Mucosa of descending colon (tissue), 3 donors: ENCODE data around the gene ZNF724. TPM values are rescaled to one million over a fixed set of nuclear protein-coding genes. Genes with fewer than 3 reads are reported as not detected.

Experiments used
- ATAC-seq: fragments of 200-7000 bp; cut with Tn5 transposase; one replicate; pipeline ENCODE4 v1.9.1; 2020; ENCODE audit warnings: mild to moderate bottlenecking, moderate library complexity
- DNase-seq, 3 donors: peaks; one replicate each; pipeline ENCODE4 v3.0.0-alpha.2; 2020
- H3K36me3 ChIP-seq: fragments of 200-600 bp; one replicate; pipeline ENCODE4 v1.8.0; 2021; ENCODE audit warnings: low read depth, mild to moderate bottlenecking
- H3K4me1 ChIP-seq: fragments of 200-600 bp; one replicate; pipeline ENCODE4 v1.8.0; 2021; ENCODE audit warnings: low read depth, mild to moderate bottlenecking
- H3K4me3 ChIP-seq: fragments of 200-600 bp; one replicate; pipeline ENCODE4 v1.8.0; 2021; ENCODE audit warnings: mild to moderate bottlenecking
- H3K9me3 ChIP-seq: fragments of 200-600 bp; one replicate; pipeline ENCODE4 v1.8.0; 2021; ENCODE audit warnings: mild to moderate bottlenecking
- intact Hi-C, 2 donors: fragments of 100-400 bp; cut with DNase I in 1 of 2; cut with micrococcal nuclease in 1 of 2; formaldehyde crosslinking; loops; one replicate each; pipeline versions ENCODE4 v1.11.0 to v1.11.1; 2022; cut with DNase I, micrococcal nuclease
- total RNA-seq, 3 donors: library from RNA; stranded (reverse); fragmentation: NEBNext Ultra II Directional in 2 of 3; extraction: Animal tissue kit (Norgen Biotek cat#: 25700) in 2 of 3; gene quantifications; one replicate each; pipeline versions ENCODE4 v1.2.1 to v1.2.4, GENCODE V29; 2021 to 2023
- TF ChIP-seq, protein P1 (sequence below): fragments of 200-600 bp; IDR thresholded peaks from one replicate; pipeline ENCODE4 v1.8.0; 2022; ENCODE audit warnings: antibody characterized with exemption, mild to moderate bottlenecking
- donor health status: DM: no; HTN: no; CAD: no; lungs with moderate emphysema.
- donor health status: DM: no; HTN: no; CAD: no.
- donor health status: DM: no; HTN: yes; CAD: no.

ZNF724 gene
- total RNA-seq, 3 donors from 2014 or later = 2.5 to 4.4 (median 2.7) TPM

DNA sequence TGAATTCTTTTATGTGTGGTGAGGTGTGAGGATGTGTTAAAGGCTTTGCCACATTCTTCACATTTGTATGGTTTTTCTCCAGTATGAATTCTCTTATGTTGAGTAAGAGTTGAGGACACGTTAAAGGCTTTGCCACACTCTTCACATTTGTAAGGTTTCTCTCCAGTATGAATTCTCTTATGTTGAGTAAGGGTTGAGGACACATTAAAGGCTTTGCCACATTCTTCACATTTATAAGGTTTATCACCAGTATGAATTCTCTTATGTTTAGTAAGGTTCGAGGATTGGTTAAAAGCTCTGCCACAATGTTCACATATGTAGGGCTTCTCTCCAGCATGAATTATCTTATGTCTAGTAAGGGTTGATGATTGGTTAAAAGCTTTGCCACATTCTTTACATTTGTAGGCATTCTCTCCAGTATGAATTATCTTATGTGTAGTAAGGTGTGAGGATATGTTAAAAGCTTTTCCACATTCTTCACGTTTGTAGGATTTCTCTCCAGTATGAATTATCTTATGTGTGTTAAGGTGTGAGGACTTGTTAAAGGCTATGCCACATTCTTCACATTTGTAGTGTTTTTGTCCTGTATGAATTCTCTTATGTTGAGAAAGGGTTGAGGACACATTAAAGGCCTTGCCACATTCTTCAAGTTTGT lies 27.1 kb downstream of the ZNF724 start:
- H3K4me3 ChIP-seq = no peak overlapping the region
- peaks cover 94% of the 10 kb centered on the region for H3K9me3 ChIP-seq
- H3K4me1 ChIP-seq = no peaks in the 10 kb centered on the region
- TF ChIP-seq, protein P1, sequence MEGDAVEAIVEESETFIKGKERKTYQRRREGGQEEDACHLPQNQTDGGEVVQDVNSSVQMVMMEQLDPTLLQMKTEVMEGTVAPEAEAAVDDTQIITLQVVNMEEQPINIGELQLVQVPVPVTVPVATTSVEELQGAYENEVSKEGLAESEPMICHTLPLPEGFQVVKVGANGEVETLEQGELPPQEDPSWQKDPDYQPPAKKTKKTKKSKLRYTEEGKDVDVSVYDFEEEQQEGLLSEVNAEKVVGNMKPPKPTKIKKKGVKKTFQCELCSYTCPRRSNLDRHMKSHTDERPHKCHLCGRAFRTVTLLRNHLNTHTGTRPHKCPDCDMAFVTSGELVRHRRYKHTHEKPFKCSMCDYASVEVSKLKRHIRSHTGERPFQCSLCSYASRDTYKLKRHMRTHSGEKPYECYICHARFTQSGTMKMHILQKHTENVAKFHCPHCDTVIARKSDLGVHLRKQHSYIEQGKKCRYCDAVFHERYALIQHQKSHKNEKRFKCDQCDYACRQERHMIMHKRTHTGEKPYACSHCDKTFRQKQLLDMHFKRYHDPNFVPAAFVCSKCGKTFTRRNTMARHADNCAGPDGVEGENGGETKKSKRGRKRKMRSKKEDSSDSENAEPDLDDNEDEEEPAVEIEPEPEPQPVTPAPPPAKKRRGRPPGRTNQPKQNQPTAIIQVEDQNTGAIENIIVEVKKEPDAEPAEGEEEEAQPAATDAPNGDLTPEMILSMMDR = no peak
- no peak for ATAC-seq
- intact Hi-C loops = no loop called here
- H3K36me3 ChIP-seq = no peaks in the 10 kb centered on the region
- no peak for DNase-seq

DNA sequence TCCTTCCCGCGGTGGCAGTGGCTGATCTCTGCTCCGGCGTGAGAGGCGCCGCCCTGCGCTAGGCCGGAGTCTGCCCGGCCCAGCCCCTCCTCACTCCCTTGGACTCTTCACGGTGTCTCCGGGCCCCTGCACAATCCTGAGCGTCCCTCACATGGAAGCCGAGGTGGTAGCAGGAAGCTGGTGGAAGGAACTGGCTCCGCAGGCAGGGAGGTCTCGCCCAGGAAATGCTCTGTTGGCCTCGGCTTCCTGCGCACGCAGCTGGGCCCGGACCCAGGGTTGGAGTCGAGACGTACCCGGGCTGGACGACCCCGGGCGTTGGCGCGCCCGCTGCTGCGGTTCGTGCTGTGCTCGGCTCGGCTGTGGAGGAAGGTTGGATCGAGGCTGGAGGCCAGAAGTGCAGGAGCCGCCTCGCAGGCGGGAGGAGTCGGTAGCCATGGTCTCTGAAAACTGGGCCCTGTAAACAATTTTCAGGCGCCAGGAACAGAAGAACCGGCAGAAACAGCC lies 46.3 kb downstream of the ZNF724 start:
- ATAC-seq = no peak
- no peaks in the 10 kb centered on the region for H3K4me1 ChIP-seq
- intact Hi-C loops = no loop called here
- TF ChIP-seq, protein P1 = no peak
- H3K36me3 ChIP-seq = no peaks in the 10 kb centered on the region
- DNase-seq = no peak
- peaks cover 56% of the 10 kb centered on the region for H3K9me3 ChIP-seq
- H3K4me3 ChIP-seq = no peak overlapping the region

DNA sequence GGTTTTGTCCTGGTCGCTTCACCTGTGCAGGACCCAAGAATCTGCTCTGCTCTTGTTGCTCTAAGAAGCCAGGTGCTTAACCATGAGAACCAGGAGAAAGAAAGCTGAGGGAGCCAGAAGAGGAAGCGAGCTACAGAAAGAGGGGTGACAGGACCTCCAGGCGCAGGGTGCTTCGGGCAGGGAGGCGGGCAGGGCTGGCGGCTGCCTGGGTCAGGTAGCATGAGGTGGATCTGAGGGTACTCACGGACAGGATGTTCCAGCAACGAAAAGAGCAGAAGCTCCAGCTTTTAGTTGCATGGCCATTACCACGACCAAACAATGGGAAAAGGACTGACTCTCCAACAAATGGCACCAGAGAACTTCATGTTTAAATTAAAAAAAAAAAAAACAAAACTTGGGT lies 59.9 kb downstream of the ZNF724 start:
- TF ChIP-seq, protein P1 = no peak
- H3K36me3 ChIP-seq = no peaks in the 10 kb centered on the region

DNA sequence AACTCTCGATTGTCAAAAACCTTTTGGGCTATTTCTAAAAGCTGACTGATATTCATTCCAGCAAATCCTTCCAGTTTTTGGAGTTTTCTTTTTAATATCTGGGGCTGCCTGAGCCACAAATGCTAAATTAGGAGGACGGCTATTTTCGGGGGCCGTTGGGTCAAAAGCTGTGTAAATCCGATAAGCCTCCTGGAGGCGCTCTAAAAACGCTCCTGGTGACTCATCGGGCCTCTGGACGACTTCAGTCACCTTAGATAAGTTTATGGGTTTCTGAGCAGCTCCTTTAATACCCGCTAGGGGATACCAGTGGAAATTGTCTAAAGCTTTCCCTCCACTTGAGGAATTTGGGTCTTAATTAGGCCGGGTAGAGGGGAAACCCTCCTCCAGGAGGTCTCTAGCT lies 66.9 kb downstream of the ZNF724 start:
- H3K4me1 ChIP-seq = no peaks in the 10 kb centered on the region
- no peak for ATAC-seq
- H3K36me3 ChIP-seq = no peaks in the 10 kb centered on the region
- TF ChIP-seq, protein P1 = no peak
- H3K9me3 ChIP-seq = peaks cover 15% of the 10 kb centered on the region
- DNase-seq = no peak
- H3K4me3 ChIP-seq = no peak overlapping the region
- intact Hi-C loops = no loop called here

More for the DNA sequence above, 59.9 kb downstream of the ZNF724 start:
- H3K4me3 ChIP-seq = no peak overlapping the region
- ATAC-seq (no peak), DNase-seq (no peak)
- no peaks in the 10 kb centered on the region for H3K4me1 ChIP-seq
- intact Hi-C loops = no loop called here
- H3K9me3 ChIP-seq = peaks cover 23% of the 10 kb centered on the region

Other genes with a start within 250 kb of the ZNF724 start
- gene ZNF728, start 247.2 kb downstream of the ZNF724 start, total RNA-seq = 1 to 10 TPM in 1 of 3 donors, under 1 TPM in 2; 0.23 to 3.4 (median 0.53) TPM
- gene ZNF730, start 133.4 kb downstream of the ZNF724 start, total RNA-seq = under 1 TPM; 0.41 to 0.60 (median 0.49) TPM
- 100 to 1,000 TPM in 1 of 3 donors, 10 to 100 TPM in 2; 77.3 to 140 (median 81.8) TPM for gene ZNF91, start 145.1 kb upstream of the ZNF724 start, total RNA-seq